Ovary (tissue), 3 donors: Measurements from ENCODE around the gene FADS2.

Source experiments
- EP300 ChIP-seq: sonication (generic); formaldehyde crosslinking; IDR thresholded peaks from one replicate; pipeline ENCODE4 v1.6.1; 2017; ENCODE audit warnings: antibody characterized with exemption
- TF ChIP-seq, protein P1 (sequence below), 3 donors: fragments of 450-650 bp in 2 of 3; fragments of 200-600 bp in 1 of 3; IDR thresholded peaks; one replicate each; pipeline versions ENCODE4 v1.5.1 to v1.8.0; 2016 to 2022; ENCODE audit warnings: antibody characterized with exemption in 3 of 3, mild to moderate bottlenecking in 1 of 3
- donor health status: DM: no; HTN: no; CAD: no.

- TF ChIP-seq, protein P1, sequence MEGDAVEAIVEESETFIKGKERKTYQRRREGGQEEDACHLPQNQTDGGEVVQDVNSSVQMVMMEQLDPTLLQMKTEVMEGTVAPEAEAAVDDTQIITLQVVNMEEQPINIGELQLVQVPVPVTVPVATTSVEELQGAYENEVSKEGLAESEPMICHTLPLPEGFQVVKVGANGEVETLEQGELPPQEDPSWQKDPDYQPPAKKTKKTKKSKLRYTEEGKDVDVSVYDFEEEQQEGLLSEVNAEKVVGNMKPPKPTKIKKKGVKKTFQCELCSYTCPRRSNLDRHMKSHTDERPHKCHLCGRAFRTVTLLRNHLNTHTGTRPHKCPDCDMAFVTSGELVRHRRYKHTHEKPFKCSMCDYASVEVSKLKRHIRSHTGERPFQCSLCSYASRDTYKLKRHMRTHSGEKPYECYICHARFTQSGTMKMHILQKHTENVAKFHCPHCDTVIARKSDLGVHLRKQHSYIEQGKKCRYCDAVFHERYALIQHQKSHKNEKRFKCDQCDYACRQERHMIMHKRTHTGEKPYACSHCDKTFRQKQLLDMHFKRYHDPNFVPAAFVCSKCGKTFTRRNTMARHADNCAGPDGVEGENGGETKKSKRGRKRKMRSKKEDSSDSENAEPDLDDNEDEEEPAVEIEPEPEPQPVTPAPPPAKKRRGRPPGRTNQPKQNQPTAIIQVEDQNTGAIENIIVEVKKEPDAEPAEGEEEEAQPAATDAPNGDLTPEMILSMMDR (IDR thresholded peaks at IDR 0.05) = no peak
- TF ChIP-seq EP300 = no peak
Measured at GRCh38 chr11:61778920-61779650, 49.0 kb upstream of the FADS2 start.
